ENCODE results near the gene OR5K4.

GRCh38 chr3:98341758-98342157, 11.9 kb upstream of the OR5K4 start:
- no peak for TF ChIP-seq CTCF (conservative IDR thresholded peaks at IDR 0.05)
- no peak for TF ChIP-seq EZH2 (IDR thresholded peaks at IDR 0.05; ENCODE audit: low read depth)
